WTC11 (cell line): ENCODE measurements around the gene DAG1.

Source experiments
- TF ChIP-seq, protein P1 (sequence below): fragments of 200-600 bp; IDR thresholded peaks from 2 replicates; pipeline ENCODE4 v1.8.0; 2022; ENCODE audit warnings: antibody characterized with exemption
- TF ChIP-seq, protein P2 (sequence below): sonication (generic); formaldehyde crosslinking; IDR thresholded peaks from 2 replicates; pipeline ENCODE4 v1.8.0; 2022; ENCODE audit warnings: mild to moderate bottlenecking, missing genetic modification reagents

DNA sequence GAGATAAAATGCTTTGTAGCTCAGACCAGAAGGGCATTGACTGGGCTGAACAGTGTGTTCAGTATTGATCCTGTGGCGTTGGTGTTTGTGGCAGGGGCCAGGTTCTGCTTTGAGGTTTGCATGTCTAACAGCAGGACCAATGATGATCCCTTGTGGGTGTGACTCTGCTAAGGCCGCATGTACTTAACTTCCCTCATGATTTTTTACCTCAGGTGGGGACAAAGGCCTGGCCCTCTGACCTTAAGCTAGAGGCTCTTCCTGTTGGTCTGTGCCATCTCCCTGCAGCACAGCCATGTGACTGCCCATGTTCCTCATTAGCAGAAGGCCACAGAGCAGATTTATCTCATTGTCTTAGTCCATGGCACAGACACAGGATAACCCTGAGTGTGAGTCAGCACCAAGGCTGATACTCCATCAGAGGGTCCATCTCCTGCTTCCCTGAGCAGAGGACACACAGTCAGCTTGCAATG is 49.9 kb downstream of the DAG1 start:
- TF ChIP-seq, protein P1, sequence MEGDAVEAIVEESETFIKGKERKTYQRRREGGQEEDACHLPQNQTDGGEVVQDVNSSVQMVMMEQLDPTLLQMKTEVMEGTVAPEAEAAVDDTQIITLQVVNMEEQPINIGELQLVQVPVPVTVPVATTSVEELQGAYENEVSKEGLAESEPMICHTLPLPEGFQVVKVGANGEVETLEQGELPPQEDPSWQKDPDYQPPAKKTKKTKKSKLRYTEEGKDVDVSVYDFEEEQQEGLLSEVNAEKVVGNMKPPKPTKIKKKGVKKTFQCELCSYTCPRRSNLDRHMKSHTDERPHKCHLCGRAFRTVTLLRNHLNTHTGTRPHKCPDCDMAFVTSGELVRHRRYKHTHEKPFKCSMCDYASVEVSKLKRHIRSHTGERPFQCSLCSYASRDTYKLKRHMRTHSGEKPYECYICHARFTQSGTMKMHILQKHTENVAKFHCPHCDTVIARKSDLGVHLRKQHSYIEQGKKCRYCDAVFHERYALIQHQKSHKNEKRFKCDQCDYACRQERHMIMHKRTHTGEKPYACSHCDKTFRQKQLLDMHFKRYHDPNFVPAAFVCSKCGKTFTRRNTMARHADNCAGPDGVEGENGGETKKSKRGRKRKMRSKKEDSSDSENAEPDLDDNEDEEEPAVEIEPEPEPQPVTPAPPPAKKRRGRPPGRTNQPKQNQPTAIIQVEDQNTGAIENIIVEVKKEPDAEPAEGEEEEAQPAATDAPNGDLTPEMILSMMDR: no peak
- TF ChIP-seq, protein P2, sequence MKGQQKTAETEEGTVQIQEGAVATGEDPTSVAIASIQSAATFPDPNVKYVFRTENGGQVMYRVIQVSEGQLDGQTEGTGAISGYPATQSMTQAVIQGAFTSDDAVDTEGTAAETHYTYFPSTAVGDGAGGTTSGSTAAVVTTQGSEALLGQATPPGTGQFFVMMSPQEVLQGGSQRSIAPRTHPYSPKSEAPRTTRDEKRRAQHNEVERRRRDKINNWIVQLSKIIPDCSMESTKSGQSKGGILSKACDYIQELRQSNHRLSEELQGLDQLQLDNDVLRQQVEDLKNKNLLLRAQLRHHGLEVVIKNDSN (CRISPR knock-in tag): no peak
